HG02678 (cell line): ENCODE measurements around the gene GLYAT.
"Not testable (repeated sequence)": the region's sequence is repeated elsewhere in the genome, so short reads cannot be mapped to it uniquely, and the experiment has no call there.

ENCODE experiments used
- ATAC-seq: cut with Tn5 transposase; IDR thresholded peaks from one replicate; pipeline ENCODE4 v1.9.1; 2021; ENCODE audit warnings: mild to moderate bottlenecking, moderate library complexity; ENCODE audit not compliant: unreplicated experiment

GLYAT gene

DNA sequence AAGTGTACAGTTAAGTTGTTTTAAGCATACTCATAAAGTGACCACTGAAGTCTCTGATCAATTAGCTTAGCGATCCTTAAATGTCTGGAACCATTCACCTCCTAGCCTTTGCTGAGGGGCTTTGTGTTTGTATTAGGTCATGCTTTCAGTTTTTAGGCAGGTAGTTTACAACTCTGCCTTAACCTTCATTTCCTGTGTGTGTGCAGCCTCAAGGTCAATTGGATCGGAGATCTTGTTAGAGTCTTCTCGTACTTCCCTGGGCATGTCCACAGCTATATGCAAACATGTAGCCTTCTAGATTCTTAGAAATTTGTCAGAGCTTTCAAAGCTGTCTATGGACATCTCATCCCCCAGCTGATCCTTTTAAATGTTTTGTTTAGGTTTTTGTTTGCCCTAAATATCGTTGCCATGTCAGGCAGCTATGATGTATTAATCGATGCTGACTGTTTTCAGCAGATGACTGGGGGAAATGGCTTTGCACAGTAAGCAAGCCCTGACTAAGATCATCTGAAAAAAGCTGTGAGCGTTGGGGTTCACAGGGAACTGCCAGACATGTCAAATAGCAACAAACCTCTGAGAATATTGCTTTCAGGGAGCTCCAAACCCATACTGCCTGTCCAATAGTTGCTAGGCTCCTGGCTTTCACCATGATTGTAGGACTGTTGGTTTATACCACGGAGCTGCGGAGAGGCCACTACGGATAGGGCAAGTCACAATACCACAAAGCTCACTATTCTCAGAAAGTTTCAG, 45.6 kb downstream of the GLYAT start:
- ATAC-seq = no peak

DNA sequence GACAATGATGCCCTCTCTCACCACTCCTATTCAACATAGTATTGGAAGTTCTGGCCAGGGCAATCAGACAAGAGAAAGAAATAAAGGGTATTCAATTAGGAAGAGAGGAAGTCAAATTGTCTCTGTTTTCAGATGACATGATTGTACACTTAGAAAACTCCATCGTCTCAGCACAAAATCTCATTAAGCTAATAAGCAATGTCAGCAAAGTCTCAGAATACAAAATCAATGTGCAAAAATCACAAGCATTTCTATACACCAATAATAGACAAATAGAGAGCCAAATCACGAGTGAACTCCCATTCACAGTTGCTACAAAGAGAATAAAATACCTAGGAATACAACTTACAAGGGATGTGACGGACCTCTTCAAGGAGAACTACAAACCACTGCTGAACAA, 49.1 kb downstream of the GLYAT start:
- ATAC-seq = not testable (repeated sequence)

DNA sequence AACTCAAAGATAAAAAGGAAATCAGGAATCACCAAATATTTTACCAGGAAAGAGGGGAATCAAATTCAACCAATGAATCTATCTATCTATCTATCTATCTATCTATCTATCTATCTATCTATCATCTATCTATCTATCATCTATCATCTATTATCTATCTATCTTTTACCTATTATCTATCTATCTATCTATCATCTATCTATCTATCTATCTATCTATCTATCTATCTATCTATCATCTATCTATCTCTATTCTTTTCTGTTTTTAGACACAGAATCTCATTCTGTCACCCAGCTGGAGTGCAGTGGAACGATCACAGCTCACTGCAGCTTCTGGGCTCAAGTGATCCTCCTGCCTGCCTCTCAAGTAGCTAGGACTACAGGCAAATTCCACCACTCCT, 54.2 kb downstream of the GLYAT start:
- ATAC-seq = not testable (repeated sequence)

DNA sequence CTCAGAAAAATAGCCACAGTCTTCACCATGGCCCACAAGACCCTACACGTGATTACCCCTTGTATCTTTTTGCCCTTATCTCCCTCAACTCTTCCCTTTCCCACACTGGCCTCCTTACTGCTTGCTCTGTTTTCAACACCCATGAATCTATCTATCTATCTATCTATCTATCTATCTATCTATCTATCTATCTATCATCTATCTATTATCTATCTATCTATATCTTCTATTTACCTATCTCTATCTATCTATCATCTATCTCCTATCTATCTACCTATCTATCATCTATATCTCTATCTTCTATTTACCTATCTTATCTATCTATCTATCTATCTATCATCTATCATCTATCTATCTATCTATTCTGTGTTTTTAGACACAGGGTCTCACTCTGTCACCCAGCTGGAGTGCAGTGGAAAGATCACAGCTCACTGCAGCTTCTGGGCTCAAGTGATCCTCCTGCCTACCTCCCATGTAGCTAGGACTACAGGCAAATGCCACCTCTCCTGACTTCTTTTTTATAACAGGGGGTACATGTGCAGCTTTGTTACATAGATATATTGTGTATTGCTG, 55.1 kb downstream of the GLYAT start:
- no peak for ATAC-seq

DNA sequence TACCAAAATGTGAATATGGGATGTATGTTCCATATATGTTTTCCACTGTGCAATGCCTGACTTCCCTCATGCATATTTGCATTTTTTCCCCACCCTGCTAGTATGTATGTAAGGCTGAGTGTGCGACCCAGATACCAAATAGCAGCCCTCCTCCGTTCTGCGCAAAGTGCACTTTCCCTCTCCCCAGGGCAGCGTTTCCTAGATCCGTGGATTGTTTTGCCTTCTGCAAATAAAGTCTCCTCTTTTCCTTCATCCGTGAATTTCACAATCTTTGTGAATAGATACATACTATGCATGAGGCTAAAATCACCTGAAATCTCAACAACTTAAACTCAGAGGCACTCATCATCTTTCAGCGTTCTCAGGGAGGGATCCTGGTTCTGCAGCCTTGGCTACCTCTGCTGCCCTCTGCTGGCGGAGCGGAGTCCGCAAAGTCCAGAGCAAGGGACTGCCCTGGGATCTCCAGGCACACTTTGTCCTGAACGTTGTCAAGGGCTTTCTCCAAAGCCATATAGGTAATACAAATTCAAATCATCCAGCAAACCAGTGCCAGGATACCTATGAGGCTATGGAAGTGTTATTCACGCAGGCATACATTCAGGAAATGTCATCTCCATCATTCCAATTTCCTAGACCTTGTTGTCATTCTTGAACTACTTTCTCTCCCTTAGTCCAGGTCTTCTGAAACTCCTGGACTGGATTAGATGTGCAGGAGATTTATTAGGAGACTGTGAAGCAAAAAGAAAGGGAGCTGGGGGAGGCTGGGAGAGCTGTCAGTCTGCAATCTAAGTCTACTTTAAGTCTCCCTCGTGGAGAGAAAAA, 56.2 kb downstream of the GLYAT start:
- ATAC-seq = peak; percentile 94

DNA sequence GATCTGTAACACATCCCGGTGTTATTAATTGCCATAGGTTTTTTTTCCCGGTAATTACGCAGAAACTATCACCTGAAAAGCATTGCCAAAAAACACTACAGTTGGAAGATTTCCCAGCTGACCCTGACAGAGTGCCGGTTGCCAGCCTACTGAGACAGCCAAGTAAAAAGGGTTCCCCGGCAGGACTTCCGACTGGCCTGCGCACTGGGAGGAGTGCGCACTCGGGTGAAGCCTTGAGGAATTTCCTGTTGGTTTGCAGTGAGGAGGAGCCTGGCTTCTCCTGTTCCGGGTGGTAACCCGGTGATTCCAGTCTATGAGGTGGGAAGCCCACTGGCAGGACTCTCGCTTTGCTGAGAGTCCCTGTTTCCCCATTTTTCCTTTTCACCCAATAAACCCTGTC, 57.1 kb downstream of the GLYAT start:
- no peak for ATAC-seq

DNA sequence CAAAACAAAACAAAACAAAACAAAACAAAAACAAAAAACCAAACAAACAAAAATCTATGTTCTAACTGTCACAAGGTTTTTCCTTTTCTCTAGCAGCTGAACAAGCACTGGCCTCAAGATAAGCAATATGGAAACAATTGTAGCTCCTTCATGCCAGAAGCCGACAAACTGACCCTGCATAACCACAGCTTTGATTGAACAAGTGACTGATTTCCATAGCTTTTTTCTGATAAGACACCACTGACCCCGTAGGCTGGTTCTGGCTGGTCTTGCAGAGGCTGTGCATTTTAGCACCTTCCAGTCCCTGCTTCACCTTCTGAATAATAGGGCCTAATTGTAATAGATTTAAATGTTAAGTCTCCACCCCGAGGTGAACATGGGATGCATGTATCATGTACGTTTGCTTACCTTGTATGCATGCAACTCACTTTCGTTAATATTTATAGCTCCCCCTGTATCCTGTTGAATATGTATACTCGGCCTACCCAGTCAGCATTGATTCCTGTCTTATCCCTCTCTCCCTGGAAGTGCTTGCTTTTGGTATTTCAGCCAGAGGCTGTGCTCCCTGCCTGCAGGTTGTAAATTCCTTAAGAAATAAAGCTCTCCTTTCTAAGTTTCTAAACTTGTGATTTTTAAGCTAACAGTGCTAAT, 59.6 kb downstream of the GLYAT start:
- no peak for ATAC-seq

DNA sequence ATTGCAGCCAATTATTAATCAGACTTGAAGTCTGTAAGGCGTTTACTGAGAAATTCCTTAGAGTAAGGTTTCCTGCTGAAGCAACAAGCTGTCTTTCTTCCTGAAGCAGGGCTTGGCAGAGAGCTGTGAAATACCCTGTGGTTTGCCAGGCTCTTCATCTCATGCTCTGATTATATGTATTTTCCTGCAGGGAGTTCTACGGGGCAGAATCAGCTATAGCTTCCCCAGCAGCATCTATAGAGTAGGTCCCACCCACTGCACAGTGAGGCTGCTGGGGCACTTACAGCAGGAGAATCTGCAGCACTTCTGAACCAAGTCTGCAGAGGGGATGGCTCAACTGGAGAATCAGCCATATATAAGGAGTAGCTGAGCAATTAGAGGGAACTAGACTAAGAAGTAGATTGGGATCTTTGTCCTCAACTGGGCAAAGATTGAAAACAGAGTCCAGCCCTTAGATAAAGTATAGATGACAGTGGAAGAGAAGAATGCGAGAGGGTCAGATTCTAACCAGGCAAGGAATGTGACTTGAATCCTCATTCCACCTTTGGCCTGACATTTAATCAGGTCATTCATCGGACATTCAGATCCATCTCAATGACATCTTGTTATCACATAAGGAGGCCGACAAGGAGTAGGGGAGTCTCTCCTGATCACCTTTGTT, 71.7 kb downstream of the GLYAT start:
- ATAC-seq = no peak

DNA sequence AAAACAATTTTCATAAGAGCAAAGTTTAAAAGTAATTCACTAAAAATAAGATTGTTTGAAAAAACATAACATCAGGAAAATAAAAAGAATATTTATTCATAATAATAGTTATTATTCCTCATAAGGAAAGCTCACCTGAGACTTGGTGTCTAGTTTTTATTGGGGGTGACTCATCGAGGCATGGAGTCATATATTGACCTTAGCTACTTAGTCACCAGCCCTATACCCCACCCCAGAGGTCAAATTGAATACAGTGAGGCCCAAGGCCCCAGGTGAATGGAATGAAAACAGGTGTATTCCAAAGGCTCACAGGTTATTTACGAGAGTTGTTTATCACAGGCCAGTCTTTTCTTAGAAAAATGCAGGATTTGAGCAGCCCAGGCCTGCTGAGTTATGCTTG, 72.3 kb downstream of the GLYAT start:
- no peak for ATAC-seq
